A549 (cell line): Measurements from ENCODE around the gene CACNA1E.

ENCODE experiments used
- HDAC2 ChIP-seq: fragments of 200-600 bp; sonication (generic); IDR thresholded peaks from 2 replicates; pipeline ENCODE4 v1.6.1; 2016
- TF ChIP-seq, protein P1 (sequence below): IDR thresholded peaks from 2 replicates; pipeline ENCODE4 v1.6.1; 2012

DNA sequence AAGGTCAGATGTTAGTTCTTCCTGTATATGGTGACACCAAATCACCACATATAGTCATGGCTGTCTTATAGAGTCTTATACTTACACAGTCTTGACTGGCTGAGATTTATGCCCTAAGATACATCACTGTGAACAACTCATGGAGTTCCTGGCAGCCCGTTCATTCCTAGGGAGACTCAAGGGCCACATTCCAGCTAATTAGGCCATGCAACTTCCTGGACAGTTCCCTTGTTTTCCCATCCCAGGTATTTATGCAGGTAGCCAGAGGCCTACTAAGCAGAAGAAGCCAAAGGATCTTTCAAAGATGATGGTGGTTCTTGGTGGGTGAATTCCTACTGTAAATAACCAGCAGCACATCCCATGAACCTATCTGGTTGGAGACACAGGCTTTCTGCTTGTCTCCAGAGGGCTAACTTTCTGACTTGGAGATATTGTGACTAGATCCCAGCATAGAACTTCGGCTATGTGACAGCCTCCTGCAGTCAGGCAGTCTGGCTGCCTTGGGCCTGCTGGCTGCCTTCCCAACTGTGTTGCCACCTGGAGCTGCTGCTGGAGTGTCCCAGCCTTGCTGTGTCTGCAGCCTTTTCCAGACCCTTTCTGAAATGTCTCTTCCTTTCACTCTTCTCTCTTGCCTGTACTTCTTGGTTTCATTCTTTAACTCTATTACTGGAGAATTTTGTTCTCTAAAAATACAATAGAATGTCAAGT lies 283.8 kb downstream of the CACNA1E start:
- TF ChIP-seq, protein P1, sequence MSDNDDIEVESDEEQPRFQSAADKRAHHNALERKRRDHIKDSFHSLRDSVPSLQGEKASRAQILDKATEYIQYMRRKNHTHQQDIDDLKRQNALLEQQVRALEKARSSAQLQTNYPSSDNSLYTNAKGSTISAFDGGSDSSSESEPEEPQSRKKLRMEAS, result no peak
- no peak for TF ChIP-seq HDAC2
